ENCODE data around the gene KRT81. TPM values are rescaled to one million over a fixed set of nuclear protein-coding genes. Genes with fewer than 3 reads are reported as not detected.

KRT81 gene
- total and polyA plus RNA-seq, 2 donors from 2014 or later = not detected

DNA sequence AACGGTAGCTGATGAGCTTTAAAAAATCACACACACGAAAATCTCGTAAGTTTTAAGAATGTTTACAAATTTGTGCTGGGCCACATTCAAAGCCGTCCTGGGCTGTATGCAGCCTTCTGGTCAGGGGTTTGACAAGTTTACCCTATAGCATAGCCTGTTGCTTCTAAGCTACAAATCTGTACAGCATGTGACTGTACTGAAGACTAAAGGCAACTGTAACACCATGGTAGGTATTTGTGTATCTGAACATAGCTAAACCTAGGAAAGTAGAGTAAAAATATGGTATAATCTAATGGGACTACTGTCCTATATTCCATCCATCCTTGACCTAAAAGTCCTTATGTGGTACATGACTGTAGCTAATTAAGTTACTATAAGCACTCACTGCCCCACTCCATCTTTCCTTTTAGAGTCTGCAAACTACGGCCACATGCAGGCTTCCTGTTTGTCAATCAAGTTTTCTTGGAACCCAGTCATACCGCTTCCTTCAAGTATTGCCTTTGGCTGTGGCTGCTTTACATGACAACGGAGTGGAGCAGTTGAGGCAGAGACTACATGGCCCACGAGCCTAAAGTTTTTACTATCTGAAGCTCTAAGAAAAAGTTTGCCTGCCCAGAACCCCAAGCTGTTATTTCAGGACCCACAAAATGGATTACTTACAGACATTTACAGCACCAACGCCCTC, 39.8 kb downstream of the KRT81 start:
- Histone ChIP-seq H3K4me1 (ENCODE audit: control insufficient read depth in 2 of 3, insufficient read depth in 2 of 3, low read depth in 1 of 3, low read length in 3 of 3) (peaks cover 0 to 30% (median 17%) of the 10 kb centered on the region in 3 donors), H3K9ac (ENCODE audit: low read length in 3 of 3) (no peak overlapping the region), H3K27ac (ENCODE audit: low read depth in 2 of 2, low read length in 2 of 2) (no peak overlapping the region), H3K27me3 (ENCODE audit: control insufficient read depth, insufficient read depth, low read length) (peaks cover 10% of the 10 kb centered on the region), H3K9me3 (ENCODE audit: control insufficient read depth in 2 of 3, insufficient read depth in 1 of 3, low read length in 3 of 3) (no peaks in the 10 kb centered on the region), H3K36me3 (ENCODE audit: control insufficient read depth in 2 of 3, insufficient read depth in 3 of 3, low read length in 3 of 3) (no peaks in the 10 kb centered on the region), H3K4me3 (ENCODE audit: low read length in 3 of 3) (no peak overlapping the region)
- intact Hi-C loops (cut with DNase I) = no loop called here
- FAIRE-seq = no peak
- TF ChIP-seq CTCF (IDR thresholded peaks at IDR 0.05; ENCODE audit: borderline replicate concordance, extremely low read depth, insufficient read depth) = no peak
- DNase-seq = no peak

DNA sequence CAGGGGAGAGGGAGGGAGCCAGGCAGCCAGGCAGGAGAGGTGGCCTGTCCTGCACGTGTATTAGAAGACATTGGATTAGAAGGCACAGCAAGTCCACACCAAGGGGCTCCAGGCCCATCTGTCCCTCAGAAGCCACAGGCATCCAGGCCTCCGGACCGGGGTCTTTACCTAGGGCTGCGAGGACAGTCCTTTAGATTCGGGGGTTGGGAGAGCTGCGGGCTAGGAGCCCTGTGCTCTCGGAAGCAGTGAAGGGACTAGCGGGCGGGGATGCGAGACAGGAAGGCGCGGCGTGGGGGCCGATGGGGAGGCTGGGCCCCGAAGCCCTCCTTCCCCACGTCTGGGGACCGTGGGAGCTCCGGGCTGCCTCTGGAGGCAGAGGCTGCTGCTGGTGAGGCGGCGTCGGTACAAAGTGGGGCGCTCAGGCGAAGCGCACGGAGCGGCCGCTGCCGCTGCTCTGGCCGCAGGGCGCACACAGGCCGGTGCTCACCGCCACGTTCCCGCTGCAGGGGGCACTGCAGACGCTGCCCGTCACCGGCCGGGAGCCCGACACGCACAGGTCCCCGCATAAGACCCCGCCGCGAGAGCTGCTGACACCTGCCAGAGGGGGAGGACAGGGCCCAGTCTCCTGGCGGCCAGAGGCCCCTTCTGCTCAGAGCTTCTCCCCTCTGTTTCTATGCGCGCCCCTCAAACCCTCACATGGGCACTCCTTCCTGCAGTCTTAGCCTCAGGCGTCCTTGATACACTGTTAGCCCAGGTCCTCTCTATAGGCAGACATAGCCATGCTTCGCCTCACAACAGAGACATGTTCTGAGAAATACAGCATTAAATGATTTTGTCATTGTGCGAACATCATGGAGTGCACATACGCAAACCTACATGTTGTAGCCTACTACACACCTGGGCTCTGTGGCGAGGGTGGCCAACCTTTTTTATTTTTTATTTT, 41.0 kb downstream of the KRT81 start:
- no peak for FAIRE-seq
- Histone ChIP-seq H3K9ac (ENCODE audit: low read length in 3 of 3) (no peak overlapping the region), H3K27me3 (ENCODE audit: control insufficient read depth, insufficient read depth, low read length) (peaks cover 5% of the 10 kb centered on the region), H3K27ac (ENCODE audit: low read depth in 2 of 2, low read length in 2 of 2) (peak overlapping the region in 1 of 2 donors; percentile 23), H3K4me1 (ENCODE audit: control insufficient read depth in 2 of 3, insufficient read depth in 2 of 3, low read depth in 1 of 3, low read length in 3 of 3) (peaks cover 0 to 30% (median 17%) of the 10 kb centered on the region in 3 donors), H3K4me3 (ENCODE audit: low read length in 3 of 3) (peak overlapping the region in 1 of 3 donors; percentile 5), H3K9me3 (ENCODE audit: control insufficient read depth in 2 of 3, insufficient read depth in 1 of 3, low read length in 3 of 3) (no peaks in the 10 kb centered on the region), H3K36me3 (ENCODE audit: control insufficient read depth in 2 of 3, insufficient read depth in 3 of 3, low read length in 3 of 3) (no peaks in the 10 kb centered on the region)
- intact Hi-C loops (cut with DNase I) = no loop called here
- DNase-seq = peak in 3 of 5 donors; percentile 57 to 66 (median 61)
- no peak for TF ChIP-seq CTCF (IDR thresholded peaks at IDR 0.05; ENCODE audit: borderline replicate concordance, extremely low read depth, insufficient read depth)

DNA sequence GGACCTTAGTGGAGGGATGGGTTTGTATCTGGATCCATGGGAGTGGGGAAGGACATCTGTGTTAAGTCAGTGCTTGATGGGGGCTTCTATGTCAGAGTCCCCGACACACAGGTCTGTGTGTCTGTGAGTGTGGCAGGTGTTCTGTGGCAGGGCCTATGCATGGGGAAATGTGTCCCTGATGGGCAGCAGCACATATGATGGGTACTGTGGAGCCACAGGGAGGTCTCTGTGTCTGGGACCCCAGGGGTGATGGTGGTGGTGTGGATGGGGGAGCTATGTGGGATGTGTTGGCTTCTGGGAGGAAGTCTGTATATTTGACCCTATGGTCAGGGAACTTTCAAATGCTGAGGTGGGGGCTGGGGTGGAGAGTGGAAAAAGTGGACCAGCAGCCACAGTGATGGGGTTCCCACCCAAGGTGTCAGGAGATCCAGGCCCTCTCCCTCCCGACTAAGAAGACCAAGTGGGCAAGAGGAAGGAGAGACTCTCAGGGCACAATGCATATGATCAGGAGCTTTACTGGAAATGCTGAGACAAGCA, 41.8 kb downstream of the KRT81 start:
- peak overlapping the region in 1 of 3 donors; percentile 55 for H3K9ac ChIP-seq (ENCODE audit: low read length in 3 of 3)
- H3K9me3 ChIP-seq (ENCODE audit: control insufficient read depth in 2 of 3, insufficient read depth in 1 of 3, low read length in 3 of 3) = no peaks in the 10 kb centered on the region
- H3K4me1 ChIP-seq (ENCODE audit: control insufficient read depth in 2 of 3, insufficient read depth in 2 of 3, low read depth in 1 of 3, low read length in 3 of 3) = peaks cover 0 to 31% (median 19%) of the 10 kb centered on the region in 3 donors
- intact Hi-C loops (cut with DNase I) = no loop called here
- DNase-seq (peak in 1 of 5 donors; percentile 36), FAIRE-seq (no peak)
- H3K4me3 ChIP-seq (ENCODE audit: low read length in 3 of 3) = peak overlapping the region in 1 of 3 donors; percentile 5
- no peak for TF ChIP-seq CTCF (IDR thresholded peaks at IDR 0.05; ENCODE audit: borderline replicate concordance, extremely low read depth, insufficient read depth)
- H3K36me3 ChIP-seq (ENCODE audit: control insufficient read depth in 2 of 3, insufficient read depth in 3 of 3, low read length in 3 of 3) = no peaks in the 10 kb centered on the region
- H3K27me3 ChIP-seq (ENCODE audit: control insufficient read depth, insufficient read depth, low read length) = peaks cover 5% of the 10 kb centered on the region
- peak overlapping the region; percentile 23 to 51 for H3K27ac ChIP-seq (ENCODE audit: low read depth in 2 of 2, low read length in 2 of 2)
